GM12875 (cell line): ENCODE data around the gene USF3.

Source experiments
- H3K4me3 ChIP-seq: one replicate; pipeline ENCODE4 v1.5.1; 2011; ENCODE audit warnings: low read depth, low read length, control low read depth
- TF ChIP-seq, protein P1 (sequence below): IDR thresholded peaks from 2 replicates; pipeline ENCODE4 v1.5.1; 2011; ENCODE audit warnings: low read depth, mild to moderate bottlenecking, control low read depth, inconsistent platforms, low read length, moderate library complexity, borderline replicate concordance; ENCODE audit not compliant: insufficient read depth

Gene USF3

DNA sequence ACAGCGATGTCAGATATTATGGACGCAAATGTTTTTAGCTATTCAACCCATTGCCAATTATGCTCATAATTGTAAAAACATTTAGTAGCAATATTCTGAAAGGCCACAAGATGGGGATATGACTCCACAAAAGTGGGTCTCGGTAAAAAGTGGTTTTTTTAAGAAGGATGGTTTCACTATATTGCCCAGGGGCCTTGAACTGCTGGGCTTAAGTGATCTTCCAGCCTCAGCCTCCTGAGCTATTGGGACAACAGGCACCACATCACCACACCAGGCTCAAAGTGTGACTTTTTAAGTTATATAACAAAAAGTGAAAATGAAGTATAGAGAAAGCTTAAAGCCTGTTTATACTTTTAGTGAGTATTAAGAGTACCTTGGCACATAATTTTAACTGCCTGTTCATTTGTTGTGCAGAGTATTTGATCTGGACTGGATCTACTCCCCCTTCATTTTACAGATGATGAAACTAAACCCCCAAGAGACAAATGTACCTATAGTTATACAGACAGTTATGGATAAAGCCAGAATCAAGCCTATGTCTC lies 40.2 kb upstream of the USF3 start:
- TF ChIP-seq, protein P1, sequence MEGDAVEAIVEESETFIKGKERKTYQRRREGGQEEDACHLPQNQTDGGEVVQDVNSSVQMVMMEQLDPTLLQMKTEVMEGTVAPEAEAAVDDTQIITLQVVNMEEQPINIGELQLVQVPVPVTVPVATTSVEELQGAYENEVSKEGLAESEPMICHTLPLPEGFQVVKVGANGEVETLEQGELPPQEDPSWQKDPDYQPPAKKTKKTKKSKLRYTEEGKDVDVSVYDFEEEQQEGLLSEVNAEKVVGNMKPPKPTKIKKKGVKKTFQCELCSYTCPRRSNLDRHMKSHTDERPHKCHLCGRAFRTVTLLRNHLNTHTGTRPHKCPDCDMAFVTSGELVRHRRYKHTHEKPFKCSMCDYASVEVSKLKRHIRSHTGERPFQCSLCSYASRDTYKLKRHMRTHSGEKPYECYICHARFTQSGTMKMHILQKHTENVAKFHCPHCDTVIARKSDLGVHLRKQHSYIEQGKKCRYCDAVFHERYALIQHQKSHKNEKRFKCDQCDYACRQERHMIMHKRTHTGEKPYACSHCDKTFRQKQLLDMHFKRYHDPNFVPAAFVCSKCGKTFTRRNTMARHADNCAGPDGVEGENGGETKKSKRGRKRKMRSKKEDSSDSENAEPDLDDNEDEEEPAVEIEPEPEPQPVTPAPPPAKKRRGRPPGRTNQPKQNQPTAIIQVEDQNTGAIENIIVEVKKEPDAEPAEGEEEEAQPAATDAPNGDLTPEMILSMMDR, result peak; percentile 14; the same call in 1 of the 2 replicates
- H3K4me3 ChIP-seq, result no peak overlapping the region

DNA sequence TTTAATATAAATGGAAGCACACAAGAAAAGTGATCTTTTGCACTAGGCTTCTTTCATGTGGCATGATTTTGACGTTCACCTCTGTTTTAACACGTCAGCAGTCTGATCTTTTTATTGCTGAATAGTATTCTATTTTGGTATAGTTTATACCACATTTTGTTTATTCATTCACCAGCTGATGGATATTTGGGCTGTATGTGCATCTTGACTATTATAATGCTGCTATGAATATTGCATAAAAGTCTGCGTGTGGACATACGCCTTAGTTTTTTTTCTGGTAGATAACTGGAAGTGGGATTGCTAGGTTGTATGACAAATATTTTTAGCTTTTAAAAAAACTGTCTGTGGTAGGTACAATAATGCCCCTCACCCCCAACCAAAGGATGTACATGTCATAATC lies 35.3 kb upstream of the USF3 start:
- TF ChIP-seq, protein P1, result no peak
- no peak overlapping the region for H3K4me3 ChIP-seq

DNA sequence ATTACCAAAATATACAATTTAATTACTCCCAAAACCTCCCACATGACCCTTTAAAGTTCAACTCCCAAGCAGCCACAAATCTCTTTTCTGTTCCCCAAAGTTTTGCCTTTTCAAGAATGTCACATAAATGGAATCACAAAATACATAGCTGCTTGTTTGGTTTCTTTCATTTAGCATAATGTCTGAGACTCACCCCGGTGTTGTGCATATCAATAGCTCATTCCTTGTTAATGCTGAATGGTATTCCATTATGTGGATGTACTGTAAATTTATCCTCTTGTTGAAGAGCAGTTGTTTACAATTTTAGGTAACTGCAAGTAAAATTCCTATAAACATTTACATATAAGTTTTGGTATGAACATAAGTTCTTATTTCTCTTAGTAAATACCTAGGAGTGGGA lies 34.1 kb upstream of the USF3 start:
- no peak overlapping the region for H3K4me3 ChIP-seq
- TF ChIP-seq, protein P1, result no peak

DNA sequence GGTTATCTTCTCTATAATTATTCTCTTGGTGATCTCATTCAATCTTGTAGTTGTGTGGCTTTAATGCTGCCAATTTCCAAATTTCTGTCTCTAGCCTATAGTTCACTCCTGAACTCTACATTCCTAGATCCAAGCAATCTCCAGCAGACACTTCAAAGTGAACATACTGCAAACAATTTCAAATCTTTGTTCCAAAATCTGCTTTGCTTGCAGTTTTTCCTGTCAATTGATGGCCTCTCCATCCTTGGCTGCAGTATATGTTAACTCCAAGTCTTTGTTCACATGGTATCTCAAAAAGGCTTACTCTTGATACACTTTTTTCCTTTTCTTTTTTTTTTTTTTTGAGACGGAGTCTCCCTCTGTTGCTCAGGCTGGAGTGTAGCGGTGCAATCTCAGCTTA lies 32.2 kb upstream of the USF3 start:
- TF ChIP-seq, protein P1, result no peak
- H3K4me3 ChIP-seq, result no peak overlapping the region

DNA sequence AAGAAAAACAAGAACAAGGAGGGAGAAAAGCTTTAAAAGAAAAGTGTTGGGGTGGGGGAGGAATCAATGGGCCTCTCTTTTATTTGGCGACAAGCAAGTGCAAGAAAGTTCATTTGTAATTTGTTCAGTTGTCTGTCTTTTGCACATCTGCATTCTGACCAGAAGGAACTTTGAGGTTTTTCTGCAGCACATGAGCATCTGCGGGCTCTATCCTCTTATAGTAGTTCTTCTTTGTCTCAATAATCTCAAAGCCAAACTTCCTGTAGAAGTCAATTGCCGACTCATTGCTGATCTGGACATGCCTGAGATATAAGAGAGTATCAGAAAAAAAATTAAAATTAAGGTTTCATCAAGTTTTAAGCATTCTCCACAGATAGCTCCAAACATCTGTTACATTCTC lies 25.2 kb upstream of the USF3 start:
- TF ChIP-seq, protein P1, result no peak
- H3K4me3 ChIP-seq, result no peak overlapping the region

DNA sequence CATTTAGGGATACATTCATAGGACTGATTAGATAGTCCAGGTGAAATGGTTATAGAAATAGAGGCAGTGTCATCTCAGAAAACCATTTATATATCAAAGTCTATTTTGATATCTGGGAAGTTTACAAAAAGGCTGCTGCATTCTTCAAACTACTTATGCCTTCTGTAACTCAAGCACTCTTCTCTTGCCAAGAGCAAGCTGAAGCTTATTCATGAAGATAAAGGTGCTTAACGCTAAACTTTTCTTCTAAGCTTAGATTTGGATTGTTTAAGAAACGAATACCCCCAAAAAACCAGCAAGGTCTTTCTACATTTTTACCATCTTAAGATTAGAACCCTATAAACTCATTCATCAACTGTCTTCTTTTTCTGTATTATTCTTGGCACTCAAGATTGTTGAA lies 23.3 kb upstream of the USF3 start:
- TF ChIP-seq, protein P1, result no peak
- H3K4me3 ChIP-seq, result no peak overlapping the region

DNA sequence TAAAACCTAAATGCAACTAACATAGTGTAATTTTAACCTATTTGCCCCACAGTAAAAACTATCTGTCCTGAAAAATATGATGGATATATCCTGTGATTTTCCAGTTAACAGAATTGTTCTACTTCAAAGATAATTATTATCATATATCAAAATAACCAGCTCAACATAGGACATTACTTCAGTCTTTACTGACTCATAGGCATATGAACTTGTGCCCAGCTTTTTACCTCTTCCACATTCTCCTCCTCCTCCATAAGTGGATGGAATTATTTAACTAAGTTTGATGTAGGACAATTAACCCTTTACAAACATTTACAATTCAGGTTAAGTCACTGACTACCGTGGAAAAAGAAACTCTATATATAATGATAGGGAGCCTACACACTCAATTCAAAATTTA lies 22.9 kb upstream of the USF3 start:
- TF ChIP-seq, protein P1, result no peak
- H3K4me3 ChIP-seq, result no peak overlapping the region
